ENCODE measurements around the gene NDUFS8. TPM values are rescaled to one million over a fixed set of nuclear protein-coding genes. Genes with fewer than 3 reads are reported as not detected.
A peak's percentile ranks its signal among the peaks of the same experiment; 100 is the strongest.

The NDUFS8 gene
- total and polyA plus RNA-seq, 2 of the 13 experiments (the other 11 are each of a cell fraction or from before 2014, with no cell fraction given): 96.7 to 158 TPM

DNA sequence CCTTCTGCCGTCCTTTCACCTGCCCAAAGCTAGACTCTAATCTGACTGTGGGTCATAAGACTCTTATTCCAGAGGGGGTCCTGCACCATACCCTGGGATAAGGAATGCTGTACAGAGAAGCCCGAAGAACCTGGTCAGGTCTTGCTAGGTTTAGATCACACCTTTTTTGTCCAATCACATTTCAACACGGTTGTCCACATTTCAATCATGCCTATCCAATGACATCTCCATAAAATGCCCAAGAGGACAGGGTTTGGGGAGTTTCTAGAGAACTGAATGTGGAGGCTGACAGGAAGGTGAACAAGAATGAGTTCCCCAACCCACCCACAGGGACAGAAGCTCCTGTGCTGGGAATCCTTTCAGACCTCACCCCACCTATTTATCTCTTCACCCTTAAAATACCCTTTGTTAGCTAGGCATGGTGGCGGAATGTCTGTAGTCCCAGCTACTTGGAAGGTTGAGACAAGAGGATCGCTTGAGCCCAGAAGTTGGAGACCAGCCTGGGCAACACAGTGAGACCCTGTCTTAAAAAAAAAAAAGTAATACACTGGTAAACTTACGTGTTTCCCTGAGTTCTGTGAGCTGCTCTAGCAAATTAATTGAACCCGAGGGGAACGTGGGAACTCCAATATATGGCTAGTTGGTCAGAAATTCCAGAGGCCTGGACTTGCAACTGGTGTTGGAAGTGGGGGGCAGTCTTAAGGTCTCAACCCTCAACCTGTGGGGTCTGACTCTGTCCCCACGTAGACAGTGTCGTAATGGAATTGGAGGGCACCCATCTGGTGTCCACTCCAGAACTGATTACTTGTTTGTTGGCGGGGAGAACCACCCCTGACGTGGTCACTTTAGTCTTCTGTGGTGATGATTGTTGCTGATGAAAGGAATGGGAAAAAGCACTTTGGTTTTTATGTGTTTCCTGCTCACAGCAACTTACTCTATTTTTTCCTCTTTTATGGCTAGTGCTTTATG lies 26.1 kb downstream of the NDUFS8 start (continued):
- TF ChIP-seq ZNF710 (CRISPR knock-in tag; IDR thresholded peaks at IDR 0.05; ENCODE audit: borderline replicate concordance): no peak
- no peak for TF ChIP-seq MED13 (CRISPR knock-in tag; IDR thresholded peaks at IDR 0.05)
- TF ChIP-seq, protein P1, sequence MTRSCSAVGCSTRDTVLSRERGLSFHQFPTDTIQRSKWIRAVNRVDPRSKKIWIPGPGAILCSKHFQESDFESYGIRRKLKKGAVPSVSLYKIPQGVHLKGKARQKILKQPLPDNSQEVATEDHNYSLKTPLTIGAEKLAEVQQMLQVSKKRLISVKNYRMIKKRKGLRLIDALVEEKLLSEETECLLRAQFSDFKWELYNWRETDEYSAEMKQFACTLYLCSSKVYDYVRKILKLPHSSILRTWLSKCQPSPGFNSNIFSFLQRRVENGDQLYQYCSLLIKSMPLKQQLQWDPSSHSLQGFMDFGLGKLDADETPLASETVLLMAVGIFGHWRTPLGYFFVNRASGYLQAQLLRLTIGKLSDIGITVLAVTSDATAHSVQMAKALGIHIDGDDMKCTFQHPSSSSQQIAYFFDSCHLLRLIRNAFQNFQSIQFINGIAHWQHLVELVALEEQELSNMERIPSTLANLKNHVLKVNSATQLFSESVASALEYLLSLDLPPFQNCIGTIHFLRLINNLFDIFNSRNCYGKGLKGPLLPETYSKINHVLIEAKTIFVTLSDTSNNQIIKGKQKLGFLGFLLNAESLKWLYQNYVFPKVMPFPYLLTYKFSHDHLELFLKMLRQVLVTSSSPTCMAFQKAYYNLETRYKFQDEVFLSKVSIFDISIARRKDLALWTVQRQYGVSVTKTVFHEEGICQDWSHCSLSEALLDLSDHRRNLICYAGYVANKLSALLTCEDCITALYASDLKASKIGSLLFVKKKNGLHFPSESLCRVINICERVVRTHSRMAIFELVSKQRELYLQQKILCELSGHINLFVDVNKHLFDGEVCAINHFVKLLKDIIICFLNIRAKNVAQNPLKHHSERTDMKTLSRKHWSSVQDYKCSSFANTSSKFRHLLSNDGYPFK (CRISPR knock-in tag; IDR thresholded peaks at IDR 0.05; ENCODE audit: borderline replicate concordance): no peak
- peak; percentile 18 for TF ChIP-seq POLR2AphosphoS5 (IDR thresholded peaks at IDR 0.05; ENCODE audit: low read depth, low read length)
- 0 out of 2 replicates have a peak, but pooled peaks have one; percentile 19 for TF ChIP-seq ZNF605 (CRISPR knock-in tag; IDR thresholded peaks at IDR 0.05)
- no peak for TF ChIP-seq CREB1 (IDR thresholded peaks at IDR 0.05)
- TF ChIP-seq CREB1 (CRISPR knock-in tag; IDR thresholded peaks at IDR 0.05): no peak
- peak; percentile 41; the same call in 1 of the 2 replicates for TF ChIP-seq POLR2G (IDR thresholded peaks at IDR 0.05; ENCODE audit: low read depth, low read length)
- TF ChIP-seq AFF4 (CRISPR knock-in tag; IDR thresholded peaks at IDR 0.05): no peak
- no peak for TF ChIP-seq CSRNP1 (CRISPR knock-in tag; IDR thresholded peaks at IDR 0.05)
- no peak for TF ChIP-seq ZNF75D (CRISPR knock-in tag; IDR thresholded peaks at IDR 0.05; ENCODE audit: borderline replicate concordance)
- peak; percentile 65; the same call in 1 of the 2 replicates for TF ChIP-seq ZNF121 (CRISPR knock-in tag; IDR thresholded peaks at IDR 0.05)
- TF ChIP-seq ARNT (IDR thresholded peaks at IDR 0.05): no peak
- no peak for TF ChIP-seq SMAD3 (CRISPR knock-in tag; IDR thresholded peaks at IDR 0.05)
- no peak for TF ChIP-seq ZNF761 (CRISPR knock-in tag; conservative IDR thresholded peaks at IDR 0.05)
- no peak for TF ChIP-seq TOE1 (CRISPR knock-in tag; IDR thresholded peaks at IDR 0.05)
- TF ChIP-seq ZNF530 (CRISPR knock-in tag; IDR thresholded peaks at IDR 0.05; ENCODE audit: low read depth): no peak
- TF ChIP-seq FOXK2 (IDR thresholded peaks at IDR 0.05): no peak
- TF ChIP-seq ZNF17 (CRISPR knock-in tag; IDR thresholded peaks at IDR 0.05): no peak
- TF ChIP-seq SP5 (CRISPR knock-in tag; IDR thresholded peaks at IDR 0.05; ENCODE audit: borderline replicate concordance, low read depth): no peak
